Measurements from ENCODE around the gene DOHH.
"Not testable (repeated sequence)": the region's sequence is repeated elsewhere in the genome, so short reads cannot be mapped to it uniquely, and the experiment has no call there.

Gene DOHH

GRCh38 chr19:3518659-3519058, 18.2 kb upstream of the DOHH start:
- no peak for DNase-seq (ENCODE audit: low spot score)

GRCh38 chr19:3518255-3518654, 17.8 kb upstream of the DOHH start:
- DNase-seq (ENCODE audit: low spot score) = no peak

DNA sequence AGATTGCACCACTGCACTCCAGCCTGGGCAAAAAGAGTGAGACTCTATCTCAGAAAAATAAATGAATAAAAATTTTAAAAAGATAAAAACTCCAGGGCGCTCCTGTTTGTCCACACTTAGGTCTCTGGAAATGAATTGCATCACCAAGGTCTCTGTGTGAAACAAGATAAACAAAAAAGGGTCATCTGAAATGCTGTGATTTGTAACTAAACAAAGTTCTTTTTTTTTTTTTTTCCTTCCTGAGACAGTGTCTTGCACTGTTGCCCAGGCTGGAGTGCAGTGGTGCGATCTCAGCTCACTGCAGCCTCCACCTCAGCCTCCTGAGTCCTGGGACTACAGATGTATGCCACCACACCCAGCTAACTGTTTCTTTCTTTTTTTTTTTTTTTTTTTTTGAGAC, 17.2 kb upstream of the DOHH start:
- DNase-seq (ENCODE audit: low spot score) = no peak

- DNase-seq (ENCODE audit: low spot score) = no peak
These were observed 16.3 kb upstream of the DOHH start for GRCh38 chr19:3516675-3517207.

DNA sequence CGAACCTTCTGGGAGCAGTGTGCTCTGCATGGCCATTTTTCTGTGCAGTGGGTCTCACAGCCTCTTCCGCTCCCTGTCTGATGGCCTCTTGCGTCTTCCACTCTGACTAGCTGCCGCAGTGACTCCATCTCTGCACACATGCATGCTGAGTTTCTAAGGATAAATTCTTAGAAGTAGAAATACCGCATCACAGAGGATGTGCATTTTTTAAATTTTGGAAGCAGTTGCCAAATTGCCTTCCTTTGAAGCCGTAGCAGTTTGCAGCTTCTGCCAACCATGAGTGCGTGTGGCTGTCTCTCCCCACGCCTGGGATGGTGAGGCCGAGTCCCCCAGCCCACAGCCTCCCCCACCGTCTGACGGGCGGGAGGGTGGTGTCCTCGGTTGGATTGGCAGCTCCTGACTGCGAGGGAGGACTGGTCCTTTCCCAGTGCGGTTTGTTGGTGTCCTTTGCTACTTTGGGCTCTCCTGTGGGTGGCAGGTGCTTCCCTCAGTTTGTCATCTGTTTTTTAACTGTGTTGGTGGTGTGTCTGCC, 15.5 kb upstream of the DOHH start:
- peak; percentile 56 for DNase-seq (ENCODE audit: low spot score)

DNA sequence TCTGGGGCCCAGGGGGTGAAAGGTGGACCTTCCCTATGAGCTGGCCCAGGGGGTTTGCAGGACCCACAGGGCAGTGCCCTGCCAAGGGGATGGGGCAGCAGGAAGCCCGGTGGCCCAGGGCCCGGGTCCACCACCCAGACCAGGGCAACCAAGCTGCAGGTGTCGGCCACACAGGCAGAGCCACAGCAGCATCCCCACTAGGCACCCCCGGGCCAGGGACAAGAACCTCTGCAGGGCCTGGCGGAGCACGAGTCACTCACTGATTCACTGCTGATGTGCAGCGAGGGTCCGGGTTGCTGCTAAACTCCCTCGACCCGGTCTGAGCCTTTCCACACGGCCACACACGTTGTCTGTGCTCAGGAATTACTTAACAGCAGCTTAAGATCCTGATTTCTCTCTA, 14.5 kb upstream of the DOHH start:
- DNase-seq (ENCODE audit: low spot score) = no peak

GRCh38 chr19:3513229-3514140, 13.0 kb upstream of the DOHH start:
- no peak for DNase-seq (ENCODE audit: low spot score)

- DNase-seq (ENCODE audit: low spot score) = no peak
These were observed 12.2 kb upstream of the DOHH start for GRCh38 chr19:3512562-3513228.

DNA sequence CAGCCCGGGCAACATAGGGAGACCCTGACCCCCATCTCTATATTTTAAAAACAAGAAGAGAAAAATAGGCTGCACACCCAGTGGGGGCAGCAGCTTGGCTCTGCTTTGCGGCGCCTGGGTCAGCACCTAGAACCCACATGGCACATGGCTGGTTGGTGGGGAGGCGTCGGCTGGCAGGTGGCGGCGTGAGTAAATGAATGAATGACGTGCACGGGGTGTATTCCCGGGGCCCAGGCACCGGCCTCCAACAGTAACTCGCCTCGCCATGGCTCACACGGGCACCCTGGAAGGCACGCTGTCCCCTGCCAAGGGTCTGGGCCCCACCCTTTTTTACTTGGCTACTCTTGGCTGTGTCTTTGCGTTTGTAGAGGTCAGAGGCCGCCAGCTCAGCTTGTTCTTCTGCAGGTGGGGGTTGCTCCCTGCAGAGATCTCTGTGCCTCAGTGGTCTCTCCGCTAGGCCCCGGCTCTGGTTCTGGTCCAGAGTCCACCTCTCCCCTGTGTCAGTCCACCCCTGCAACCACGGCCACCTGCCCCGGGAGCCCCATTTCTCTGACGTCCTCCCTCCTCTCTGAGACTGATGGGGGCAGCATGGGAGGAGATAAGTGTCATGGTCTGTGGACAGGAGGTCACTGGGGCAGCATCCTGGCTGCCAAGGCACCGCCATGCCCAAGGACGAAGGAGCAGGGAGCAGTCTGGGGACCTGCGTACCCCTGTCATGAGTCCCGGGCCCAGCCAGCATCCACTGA, 11.2 kb upstream of the DOHH start:
- no peak for DNase-seq (ENCODE audit: low spot score)

GRCh38 chr19:3510727-3511126, 10.3 kb upstream of the DOHH start:
- DNase-seq (ENCODE audit: low spot score) = no peak

GRCh38 chr19:3509566-3509989, 9.1 kb upstream of the DOHH start:
- DNase-seq (ENCODE audit: low spot score) = peak; percentile 57

DNA sequence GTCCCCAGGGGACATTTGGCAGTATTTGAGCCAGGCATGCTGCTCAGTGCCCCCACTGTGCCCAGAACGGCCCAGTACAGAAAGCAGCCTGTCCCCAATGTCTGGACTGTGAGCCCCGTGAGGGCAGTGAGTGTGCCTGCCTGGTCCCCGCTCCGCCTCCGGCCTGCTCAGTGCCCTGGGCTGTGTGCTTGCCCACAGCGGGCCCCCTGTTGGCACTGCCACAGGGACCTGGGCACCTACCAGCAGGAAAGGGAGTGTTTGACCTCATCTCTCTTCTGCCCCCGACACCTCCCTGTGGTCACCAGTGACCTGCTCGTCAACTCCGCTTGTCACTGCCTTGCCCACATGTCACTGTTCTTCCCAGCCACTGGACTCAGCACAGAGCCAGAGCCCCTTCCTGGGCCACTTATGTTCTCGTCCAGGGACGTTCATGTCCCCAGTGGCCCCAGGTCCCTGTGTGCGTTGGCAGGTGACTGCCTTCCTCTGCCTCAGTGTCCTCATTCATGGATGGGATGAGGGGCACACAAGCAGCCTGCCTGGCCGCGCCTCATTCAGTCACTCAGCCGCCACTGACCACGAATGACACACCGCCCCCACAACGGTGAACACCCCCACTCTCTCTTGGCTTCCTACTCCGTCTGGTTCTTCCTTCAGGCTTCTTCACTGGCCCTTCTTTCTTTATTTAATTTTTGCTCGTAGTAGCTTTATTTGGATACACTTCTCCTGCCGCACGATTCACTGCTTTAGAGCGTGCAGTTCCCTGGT, 8.5 kb upstream of the DOHH start:
- DNase-seq (ENCODE audit: low spot score) = no peak

DNA sequence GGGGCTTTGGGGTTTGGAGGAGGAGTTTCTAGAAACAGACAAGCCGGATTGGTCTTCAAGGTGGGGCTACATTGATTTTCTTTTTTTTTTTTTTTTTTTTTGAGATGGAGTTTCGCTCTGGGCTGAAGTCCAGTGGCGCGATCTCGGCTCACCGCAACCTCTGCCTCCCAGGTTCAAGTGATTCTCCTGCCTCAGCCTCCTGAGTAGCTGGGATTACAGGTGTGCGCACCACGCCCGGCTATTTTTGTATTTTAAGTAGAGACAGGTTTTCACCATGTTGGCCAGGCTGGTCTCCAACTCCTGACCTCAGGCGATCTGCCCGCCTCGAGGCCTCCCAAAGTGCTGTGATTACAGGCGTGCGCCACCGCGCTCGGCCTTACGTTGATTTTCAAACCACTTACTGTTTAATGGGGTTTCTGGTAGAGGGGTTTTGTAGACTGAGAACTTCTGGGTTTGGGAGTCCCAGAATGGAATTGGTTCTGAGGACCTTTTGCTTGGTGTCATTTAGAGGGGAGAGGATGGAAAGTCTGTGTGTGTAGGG, 7.7 kb upstream of the DOHH start:
- DNase-seq (ENCODE audit: low spot score) = not testable (repeated sequence)

DNA sequence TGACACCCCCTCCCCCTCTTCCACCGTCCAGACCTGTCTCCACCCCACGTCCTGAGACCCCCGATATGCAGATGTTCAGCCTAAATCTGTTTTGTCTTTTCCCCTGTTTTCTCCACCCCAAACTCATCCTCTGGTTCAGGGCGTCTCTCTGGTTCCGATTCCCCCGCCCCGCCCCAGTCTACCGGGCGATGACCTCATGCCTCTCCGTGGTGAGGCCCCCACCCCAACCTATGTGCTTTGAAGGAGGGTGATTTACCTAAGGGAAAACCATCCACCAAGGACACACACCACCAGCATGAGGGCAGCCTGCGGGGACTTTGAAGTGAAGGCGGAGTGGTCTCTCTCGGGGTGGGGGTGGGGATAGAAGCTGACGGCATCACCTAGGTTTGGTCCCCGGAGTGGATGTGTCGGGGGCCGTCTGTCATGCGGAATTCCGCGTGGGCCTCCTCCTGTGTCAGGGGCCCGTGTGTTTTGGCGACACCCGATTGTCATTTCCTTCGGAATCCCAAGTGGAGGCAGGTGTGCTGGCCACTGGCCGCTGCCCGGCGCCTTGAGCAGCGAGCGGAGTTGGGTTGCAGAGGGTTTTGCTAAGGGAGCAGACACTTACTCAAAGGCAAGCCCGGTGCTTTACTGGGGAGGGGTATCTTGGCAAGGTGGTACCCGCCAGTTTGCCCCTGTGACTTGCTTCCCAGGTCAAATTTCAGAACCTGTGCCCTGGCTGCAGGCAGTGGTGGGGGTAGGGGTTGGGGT, 7.1 kb upstream of the DOHH start:
- DNase-seq (ENCODE audit: low spot score) = peak; percentile 21

GRCh38 chr19:3506384-3507340, 6.2 kb upstream of the DOHH start:
- peak; percentile 24 for DNase-seq (ENCODE audit: low spot score)

DNA sequence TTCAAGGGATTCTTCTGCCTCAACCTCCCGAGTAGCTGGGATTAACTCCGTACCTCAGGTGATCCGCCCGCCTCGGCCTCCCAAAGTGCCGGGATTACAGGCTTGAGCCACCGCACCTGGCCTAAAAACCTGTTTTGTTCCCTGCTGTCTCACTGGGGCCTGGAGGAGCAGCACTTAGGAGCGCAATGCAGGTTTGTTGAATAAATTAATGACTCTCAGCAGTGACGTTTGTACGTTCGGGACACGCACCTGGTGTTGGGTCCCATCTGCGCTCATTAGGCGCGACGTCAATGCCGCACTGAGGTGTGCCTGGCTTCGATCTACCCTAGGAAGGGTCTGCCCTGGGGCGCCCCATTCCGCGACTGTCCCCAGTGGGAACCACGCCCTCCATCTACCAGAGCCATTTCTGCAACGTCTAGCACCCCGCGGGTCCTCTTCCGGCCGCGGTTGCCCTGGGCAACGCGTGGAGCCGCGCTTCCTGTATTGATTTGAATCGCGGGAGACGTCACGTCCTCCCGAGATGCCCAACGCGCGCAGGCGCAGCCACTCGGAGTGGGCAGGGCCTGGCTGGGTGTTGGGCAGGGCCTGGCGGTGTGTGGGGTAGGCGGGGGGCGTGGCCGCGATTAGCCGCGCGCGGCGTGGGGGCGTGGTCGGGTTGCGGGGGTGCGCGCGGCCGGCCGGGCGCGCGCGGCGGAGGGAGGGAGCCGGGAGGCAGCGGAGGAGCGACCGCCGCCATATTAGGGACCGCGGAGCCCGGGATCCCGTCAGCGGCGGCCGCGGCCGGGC, 5.3 kb upstream of the DOHH start, which contains the start of gene FZR1:
Gene FZR1 (plus strand): TSS at position 714 of the 786 bp plus-strand sequence. CDS start 16,679 bp downstream, outside the sequence.
- peak; percentile 100 for DNase-seq (ENCODE audit: low spot score)

DNA sequence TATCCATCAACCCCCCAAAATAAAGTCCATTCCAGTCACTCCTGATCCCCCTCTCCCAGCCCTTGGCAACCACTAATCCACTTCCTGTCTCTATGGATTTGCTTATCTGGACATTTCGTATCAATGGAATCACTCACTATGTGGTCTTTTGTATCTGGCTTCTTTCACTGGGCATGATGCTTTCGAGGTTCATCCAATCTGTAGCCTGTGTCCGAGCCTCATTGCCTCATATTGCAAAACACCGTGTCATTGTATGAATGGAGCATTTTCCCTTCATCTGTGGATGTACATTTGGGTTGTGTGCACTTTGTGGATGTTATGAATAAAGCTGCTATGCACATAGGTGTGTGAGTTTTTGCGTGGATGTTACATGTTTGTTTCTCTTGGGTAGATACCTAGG, 4.3 kb upstream of the DOHH start:
- no peak for DNase-seq (ENCODE audit: low spot score)

GRCh38 chr19:3503036-3503572, 2.6 kb upstream of the DOHH start:
- no peak for DNase-seq (ENCODE audit: low spot score)
